Hepatocyte (in vitro differentiated cells): ENCODE results near the gene MMP12. TPM values are rescaled to one million over a fixed set of nuclear protein-coding genes. Genes with fewer than 3 reads are reported as not detected.

Experiments
- DNase-seq: peaks from one replicate; pipeline ENCODE4 v3.0.0-alpha.2; 2016; ENCODE audit warnings: low spot score
- H2AFZ ChIP-seq: fragments of 200-600 bp; sonication (generic); 2 replicates; pipeline ENCODE4 v1.6.0; 2016; ENCODE audit warnings: antibody characterized with exemption, mild to moderate bottlenecking
- H3K27ac ChIP-seq: fragments of 200-600 bp; sonication (generic); 2 replicates; pipeline ENCODE4 v1.5.1; 2016; ENCODE audit warnings: mild to moderate bottlenecking
- H3K27me3 ChIP-seq: fragments of 200-600 bp; sonication (generic); 2 replicates; pipeline ENCODE4 v1.6.1; 2016
- H3K36me3 ChIP-seq: fragments of 200-600 bp; sonication (generic); replicated peaks from 2 replicates; pipeline ENCODE4 v1.5.1; 2016; ENCODE audit warnings: low read depth; ENCODE audit not compliant: insufficient read depth
- H3K4me1 ChIP-seq: fragments of 200-600 bp; sonication (generic); 2 replicates; pipeline ENCODE4 v1.5.1; 2016; ENCODE audit warnings: mild to moderate bottlenecking, moderate library complexity; ENCODE audit not compliant: insufficient read depth
- H3K4me2 ChIP-seq: fragments of 200-600 bp; sonication (generic); 2 replicates; pipeline ENCODE4 v1.6.0; 2016
- H3K4me3 ChIP-seq: fragments of 200-600 bp; sonication (generic); 2 replicates; pipeline ENCODE4 v1.5.1; 2016; ENCODE audit warnings: mild to moderate bottlenecking
- H3K79me2 ChIP-seq: fragments of 200-600 bp; sonication (generic); 2 replicates; pipeline ENCODE4 v1.6.0; 2017; ENCODE audit warnings: mild to moderate bottlenecking
- H3K9me2 ChIP-seq: fragments of 200-600 bp; sonication (generic); replicated peaks from 2 replicates; pipeline ENCODE4 v1.6.0; 2017; ENCODE audit warnings: mild to moderate bottlenecking; ENCODE audit not compliant: insufficient read depth
- H3K9me3 ChIP-seq: fragments of 200-600 bp; sonication (generic); 2 replicates; pipeline ENCODE4 v1.5.1; 2016; ENCODE audit warnings: low read depth, mild to moderate bottlenecking
- H4K20me1 ChIP-seq: fragments of 200-600 bp; sonication (generic); 2 replicates; pipeline ENCODE4 v1.6.0; 2016; ENCODE audit warnings: mild to moderate bottlenecking; ENCODE audit not compliant: insufficient read depth, poor library complexity, severe bottlenecking
- CTCF ChIP-seq: fragments of 200-600 bp; sonication (generic); IDR thresholded peaks from 2 replicates; pipeline ENCODE4 v1.5.1; 2016; ENCODE audit warnings: antibody characterized with exemption, mild to moderate bottlenecking; ENCODE audit not compliant: poor library complexity
- EZH2 ChIP-seq: fragments of 200-600 bp; sonication (generic); IDR thresholded peaks from 2 replicates; pipeline ENCODE4 v1.6.1; 2016; ENCODE audit warnings: antibody characterized with exemption, mild to moderate bottlenecking, borderline replicate concordance
- EZH2phosphoT487 ChIP-seq: fragments of 200-600 bp; sonication (generic); IDR thresholded peaks from one replicate; pipeline ENCODE4 v1.6.1; 2018; ENCODE audit warnings: antibody characterized with exemption, mild to moderate bottlenecking, low read depth, moderate library complexity; ENCODE audit not compliant: unreplicated experiment, severe bottlenecking
- WGBS: methylation state at CpG from one replicate; pipeline ENCODE4 v1.1.6; 2016; ENCODE audit warnings: low lambda C conversion rate; ENCODE audit errors: missing lambda C conversion rate; 5-methylcytosine and 5-hydroxymethylcytosine counted together
- polyA plus RNA-seq: library from polyadenylated mRNA; unstranded; fragments of >200 nt; fragmentation: Nextera tagmentation; extraction: Ambion mirVana; gene quantifications from 2 replicates; pipeline ENCODE4 v1.2.1, GENCODE V29; 2016
- total RNA-seq: library from RNA; depleted of rRNA; stranded (reverse); fragments of >200 nt; gene quantifications from 2 replicates; pipeline ENCODE4 v1.2.3, GENCODE V29; 2014

The MMP12 gene
- total and polyA plus RNA-seq, 2 experiments from 2014 or later: 0.57 to 0.60 TPM

- H3K9me3 ChIP-seq: no peaks in the 10 kb centered on the region
- H3K4me2 ChIP-seq: no peak overlapping the region
- no peaks in the 10 kb centered on the region for H3K27me3 ChIP-seq
- H3K27ac ChIP-seq: no peak overlapping the region
- H3K36me3 ChIP-seq: no peaks in the 10 kb centered on the region
- 59% methylated on average over 3 of the region's 3 CpGs for WGBS
- no peak for DNase-seq
- H3K4me3 ChIP-seq: no peak overlapping the region
- H3K4me1 ChIP-seq: peaks cover 5% of the 10 kb centered on the region
- TF ChIP-seq CTCF (no peak), EZH2 (no peak), EZH2phosphoT487 (no peak)
- H3K9me2 ChIP-seq: no peaks in the 10 kb centered on the region
- no peak overlapping the region for H2AFZ ChIP-seq
- H4K20me1 ChIP-seq: no peaks in the 10 kb centered on the region
- no peaks in the 10 kb centered on the region for H3K79me2 ChIP-seq
These were observed 6.4 kb downstream of the MMP12 start for GRCh38 chr11:102868339-102868738.

GRCh38 chr11:102864724-102865123 is 10.1 kb downstream of the MMP12 start:
- no peaks in the 10 kb centered on the region for H3K27me3 ChIP-seq
- no peaks in the 10 kb centered on the region for H4K20me1 ChIP-seq
- no peak overlapping the region for H3K4me2 ChIP-seq
- H3K79me2 ChIP-seq: no peaks in the 10 kb centered on the region
- H3K36me3 ChIP-seq: no peaks in the 10 kb centered on the region
- TF ChIP-seq CTCF (no peak), EZH2phosphoT487 (no peak), EZH2 (no peak)
- H3K4me3 ChIP-seq: no peak overlapping the region
- H3K4me1 ChIP-seq: peaks cover 5% of the 10 kb centered on the region
- DNase-seq: no peak
- no peak overlapping the region for H2AFZ ChIP-seq
- no peaks in the 10 kb centered on the region for H3K9me2 ChIP-seq
- H3K27ac ChIP-seq: peak overlapping the region; percentile 18
- WGBS: 91% methylated on average over 1 of the region's 1 CpG
- no peaks in the 10 kb centered on the region for H3K9me3 ChIP-seq

- peak overlapping the region; percentile 65 for H3K27ac ChIP-seq
- no peaks in the 10 kb centered on the region for H3K9me3 ChIP-seq
- no peak overlapping the region for H2AFZ ChIP-seq
- no peak for TF ChIP-seq EZH2phosphoT487
- no peak overlapping the region for H3K4me3 ChIP-seq
- no peaks in the 10 kb centered on the region for H3K36me3 ChIP-seq
- WGBS: 61% methylated on average over 2 of the region's 2 CpGs
- DNase-seq: peak; percentile 50
- H3K9me2 ChIP-seq: no peaks in the 10 kb centered on the region
- no peaks in the 10 kb centered on the region for H4K20me1 ChIP-seq
- no peaks in the 10 kb centered on the region for H3K27me3 ChIP-seq
- H3K4me2 ChIP-seq: peak overlapping the region; percentile 38
- peaks cover 8% of the 10 kb centered on the region for H3K4me1 ChIP-seq
- H3K79me2 ChIP-seq: no peaks in the 10 kb centered on the region
These were observed 20.8 kb downstream of the MMP12 start for GRCh38 chr11:102853956-102854355.

- peaks cover 8% of the 10 kb centered on the region for H3K4me1 ChIP-seq
- H3K9me2 ChIP-seq: no peaks in the 10 kb centered on the region
- H3K79me2 ChIP-seq: no peaks in the 10 kb centered on the region
- no peaks in the 10 kb centered on the region for H3K36me3 ChIP-seq
- H3K4me3 ChIP-seq: no peak overlapping the region
- no peaks in the 10 kb centered on the region for H3K27me3 ChIP-seq
- H4K20me1 ChIP-seq: no peaks in the 10 kb centered on the region
- H2AFZ ChIP-seq: no peak overlapping the region
- no peak overlapping the region for H3K4me2 ChIP-seq
- DNase-seq: no peak
- H3K9me3 ChIP-seq: no peaks in the 10 kb centered on the region
- peak overlapping the region; percentile 65 for H3K27ac ChIP-seq
- 96% methylated on average over 3 of the region's 3 CpGs for WGBS
- TF ChIP-seq CTCF (no peak), EZH2phosphoT487 (no peak), EZH2 (no peak)
These were observed 21.7 kb downstream of the MMP12 start for GRCh38 chr11:102853055-102853454.
